Activated CD8-positive, alpha-beta memory T cell treated with anti-CD3 and anti-CD28 coated beads, Interleukin-2, amount 50 U/mL, for 1 hour (primary cell): ENCODE results near the gene PTH2.
"Not testable (repeated sequence)": the region's sequence is repeated elsewhere in the genome, so short reads cannot be mapped to it uniquely, and the experiment has no call there.

Source experiments
- DNase-seq: peaks from one replicate; pipeline ENCODE4 v3.0.0-alpha.2; 2020; ENCODE audit errors: extremely low read depth

Gene PTH2

GRCh38 chr19:49423071-49423984, at the start of gene PTH2:
TSS of gene PTH2 (minus strand) at chr19:49423441. CDS start at chr19:49423339, 102 bp downstream.
- no peak for DNase-seq

- no peak for DNase-seq
These were observed 49.7 kb upstream of the PTH2 start for GRCh38 chr19:49472936-49473335.

GRCh38 chr19:49470615-49470978, 47.4 kb upstream of the PTH2 start:
- no peak for DNase-seq

- DNase-seq, result peak; percentile 64
These were observed 46.8 kb upstream of the PTH2 start for GRCh38 chr19:49469828-49470614.

- DNase-seq, result peak; percentile 98
These were observed 45.7 kb upstream of the PTH2 start for GRCh38 chr19:49468746-49469447.

- DNase-seq, result no peak
These were observed 45.0 kb upstream of the PTH2 start for GRCh38 chr19:49468199-49468598.

- no peak for DNase-seq
These were observed 42.1 kb upstream of the PTH2 start for GRCh38 chr19:49465371-49465770.

- DNase-seq, result no peak
These were observed 40.9 kb upstream of the PTH2 start for GRCh38 chr19:49463960-49464740.

GRCh38 chr19:49462492-49462891, 39.3 kb upstream of the PTH2 start:
- no peak for DNase-seq

GRCh38 chr19:49461656-49462055, 38.4 kb upstream of the PTH2 start:
- no peak for DNase-seq

GRCh38 chr19:49461130-49461529, 37.9 kb upstream of the PTH2 start:
- not testable (repeated sequence) for DNase-seq

- DNase-seq, result no peak
These were observed 36.1 kb upstream of the PTH2 start for GRCh38 chr19:49459388-49459787.

GRCh38 chr19:49458567-49458903, 35.3 kb upstream of the PTH2 start:
- DNase-seq, result no peak

GRCh38 chr19:49456326-49456725, 33.1 kb upstream of the PTH2 start:
- no peak for DNase-seq

GRCh38 chr19:49455773-49456172, 32.5 kb upstream of the PTH2 start:
- DNase-seq, result no peak

GRCh38 chr19:49453757-49454240, 30.6 kb upstream of the PTH2 start:
- DNase-seq, result no peak

GRCh38 chr19:49453013-49453756, 29.9 kb upstream of the PTH2 start, which contains the start of gene ALDH16A1:
TSS of gene ALDH16A1 (plus strand) at chr19:49453225. CDS start at chr19:49453332, 107 bp downstream.
- peak; percentile 95 for DNase-seq

GRCh38 chr19:49451430-49452181, 28.4 kb upstream of the PTH2 start, which contains the start of gene PIH1D1:
TSS of gene PIH1D1 (minus strand) at chr19:49451814. CDS start at chr19:49451574, 240 bp downstream.
- peak; percentile 96 for DNase-seq

GRCh38 chr19:49450405-49450804, 27.2 kb upstream of the PTH2 start:
- DNase-seq, result no peak

GRCh38 chr19:49448432-49448786, 25.2 kb upstream of the PTH2 start:
- DNase-seq, result no peak
